ENCODE measurements around the gene MEN1. TPM values are rescaled to one million over a fixed set of nuclear protein-coding genes. Genes with fewer than 3 reads are reported as not detected.
A peak's percentile ranks its signal among the peaks of the same experiment; 100 is the strongest.

MEN1 gene
- total and polyA plus RNA-seq, 7 donors: 6.8 to 26.1 (median 9.4) TPM

DNA sequence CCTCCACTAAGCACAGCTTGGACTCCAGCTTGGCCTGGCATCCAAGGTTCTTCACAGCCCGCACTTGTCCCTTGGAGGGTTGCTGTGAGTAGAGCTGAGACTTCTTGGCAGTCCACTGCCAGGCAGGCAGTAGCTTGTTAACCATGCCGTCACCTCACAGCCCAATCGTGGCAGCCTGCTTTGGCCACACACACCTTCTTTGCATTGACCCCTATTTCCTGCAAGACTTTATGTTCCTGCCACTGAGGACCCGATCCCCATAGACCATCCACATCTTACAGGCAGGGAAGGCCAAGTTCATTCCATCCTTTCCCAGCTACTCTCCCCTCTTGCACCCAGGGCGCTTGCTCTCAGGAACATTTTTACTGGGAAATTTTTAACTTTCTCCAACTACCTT lies 48.1 kb downstream of the MEN1 start:
- intact Hi-C loops (cut with DNase I): no loop called here
- WGBS, 2 donors: 65 to 77% methylated on average over 5 of the region's 5 CpGs
- Histone ChIP-seq H3K36me3 (peaks cover 29 to 44% (median 39%) of the 10 kb centered on the region in 4 donors), H3K27ac (peak overlapping the region; percentile 79 to 88 (median 82)), H3K27me3 (no peaks in the 10 kb centered on the region), H3K9me3 (no peaks in the 10 kb centered on the region), H3K4me3 (no peak overlapping the region), H3K4me1 (peaks cover 0 to 81% (median 76%) of the 10 kb centered on the region in 4 donors)
- TF ChIP-seq POLR2A (IDR thresholded peaks at IDR 0.05) (no peak), POLR2AphosphoS5 (IDR thresholded peaks at IDR 0.05) (peak in 1 of 4 donors; percentile 26)
- peak; percentile 65 for DNase-seq

DNA sequence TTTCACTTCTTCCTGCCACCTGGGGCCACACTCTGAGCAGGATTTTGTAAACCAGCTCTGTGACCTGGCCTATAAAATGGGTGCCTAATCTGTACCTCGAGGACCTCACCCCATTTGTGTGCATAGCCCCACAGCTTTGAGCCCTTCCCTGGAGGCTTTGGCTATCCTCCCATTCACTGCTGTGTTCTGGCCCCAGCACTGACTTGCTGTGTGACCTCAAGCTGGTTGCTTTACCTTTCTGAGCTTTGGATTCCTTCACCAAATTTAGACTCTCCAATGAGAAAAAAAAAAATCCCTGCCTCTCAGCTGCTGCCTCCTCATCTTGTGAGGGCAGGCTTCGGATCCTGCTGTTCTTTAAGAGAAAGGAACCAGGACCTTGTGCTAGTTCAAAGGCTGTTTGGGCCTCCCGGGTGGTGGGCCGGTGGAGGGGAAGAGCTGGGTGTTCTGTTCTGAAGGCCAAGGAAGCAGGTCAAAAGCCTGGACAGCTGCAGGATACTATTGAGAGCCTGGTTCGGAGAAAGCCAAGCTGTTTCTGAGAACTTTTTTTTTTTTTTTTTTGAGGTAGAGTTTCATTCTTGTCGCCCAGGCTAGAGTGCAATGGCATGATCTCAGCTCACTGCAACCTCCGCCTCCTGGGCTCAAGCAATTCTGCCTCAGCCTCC lies 49.5 kb downstream of the MEN1 start:
- Histone ChIP-seq H3K4me3 (no peak overlapping the region), H3K27me3 (no peaks in the 10 kb centered on the region), H3K4me1 (peaks cover 0 to 78% (median 71%) of the 10 kb centered on the region in 4 donors), H3K36me3 (peaks cover 16 to 30% (median 25%) of the 10 kb centered on the region in 4 donors), H3K9me3 (no peaks in the 10 kb centered on the region), H3K27ac (peak overlapping the region; percentile 81 to 88 (median 84))
- intact Hi-C loops (cut with DNase I): no loop called here
- TF ChIP-seq, protein P1, sequence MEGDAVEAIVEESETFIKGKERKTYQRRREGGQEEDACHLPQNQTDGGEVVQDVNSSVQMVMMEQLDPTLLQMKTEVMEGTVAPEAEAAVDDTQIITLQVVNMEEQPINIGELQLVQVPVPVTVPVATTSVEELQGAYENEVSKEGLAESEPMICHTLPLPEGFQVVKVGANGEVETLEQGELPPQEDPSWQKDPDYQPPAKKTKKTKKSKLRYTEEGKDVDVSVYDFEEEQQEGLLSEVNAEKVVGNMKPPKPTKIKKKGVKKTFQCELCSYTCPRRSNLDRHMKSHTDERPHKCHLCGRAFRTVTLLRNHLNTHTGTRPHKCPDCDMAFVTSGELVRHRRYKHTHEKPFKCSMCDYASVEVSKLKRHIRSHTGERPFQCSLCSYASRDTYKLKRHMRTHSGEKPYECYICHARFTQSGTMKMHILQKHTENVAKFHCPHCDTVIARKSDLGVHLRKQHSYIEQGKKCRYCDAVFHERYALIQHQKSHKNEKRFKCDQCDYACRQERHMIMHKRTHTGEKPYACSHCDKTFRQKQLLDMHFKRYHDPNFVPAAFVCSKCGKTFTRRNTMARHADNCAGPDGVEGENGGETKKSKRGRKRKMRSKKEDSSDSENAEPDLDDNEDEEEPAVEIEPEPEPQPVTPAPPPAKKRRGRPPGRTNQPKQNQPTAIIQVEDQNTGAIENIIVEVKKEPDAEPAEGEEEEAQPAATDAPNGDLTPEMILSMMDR (IDR thresholded peaks at IDR 0.05): no peak
- TF ChIP-seq POLR2AphosphoS5 (IDR thresholded peaks at IDR 0.05) (peak in 2 of 4 donors; percentile 40 to 42), EP300 (IDR thresholded peaks at IDR 0.05) (no peak), POLR2A (IDR thresholded peaks at IDR 0.05) (no peak)
- DNase-seq: peak; percentile 66
- WGBS, 2 donors: 64 to 66% methylated on average over 7 of the region's 7 CpGs

DNA sequence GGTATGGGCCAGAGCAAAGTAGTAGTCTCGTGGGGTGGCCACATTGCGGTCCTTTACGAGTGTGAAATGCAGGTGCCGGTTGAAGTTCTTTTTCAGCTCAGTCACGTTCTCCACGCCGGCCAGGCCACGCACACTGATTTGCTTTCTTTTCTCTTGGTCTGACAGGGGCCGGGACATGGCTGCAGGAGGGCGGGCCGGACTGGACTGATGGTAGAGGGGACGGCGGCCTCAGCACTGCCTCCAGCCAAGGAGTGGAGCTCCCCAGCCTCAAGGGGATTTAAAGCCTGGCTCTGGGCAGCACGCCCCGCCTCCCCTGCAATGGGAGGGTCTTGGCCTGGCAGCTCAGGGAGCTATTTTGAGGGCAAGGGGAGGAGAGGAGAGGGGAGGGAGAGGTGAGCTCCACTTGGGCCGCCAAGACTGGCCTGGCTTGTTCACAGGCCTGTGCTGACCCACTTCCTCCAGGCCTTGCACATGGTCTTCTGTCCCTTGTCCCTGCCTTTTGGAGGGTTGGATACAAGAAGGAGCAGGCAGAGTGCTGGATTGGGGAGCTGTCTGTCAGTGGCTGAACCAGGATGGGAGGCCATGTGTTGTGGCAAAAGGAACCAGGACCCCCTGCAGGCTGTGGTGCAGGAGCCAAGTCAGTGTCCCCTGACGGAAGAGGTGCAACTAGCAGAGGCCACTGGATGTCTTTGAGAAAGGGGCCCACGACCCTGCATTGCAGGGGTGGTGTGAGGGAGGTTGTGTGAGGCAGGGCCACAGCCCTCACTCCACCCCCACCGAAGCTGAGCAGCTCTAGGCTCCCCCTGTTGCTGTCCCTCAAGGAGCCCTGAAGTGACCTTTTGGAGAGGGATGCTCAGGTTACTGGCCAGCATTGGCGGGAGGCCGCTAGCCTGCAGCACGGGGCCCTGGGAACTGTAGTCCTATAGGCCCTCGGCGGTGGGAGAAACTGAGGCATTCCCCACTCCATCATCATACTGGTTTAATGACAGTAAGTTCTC lies 50.3 kb downstream of the MEN1 start, which contains the start of gene PYGM:
Gene PYGM, minus strand, starts transcription at position 253 of the 998 bp plus-strand sequence. Its CDS starts 76 bp downstream, at position 177.
- TF ChIP-seq EP300 (IDR thresholded peaks at IDR 0.05) (no peak), POLR2A (IDR thresholded peaks at IDR 0.05) (peak; percentile 37 to 44), POLR2AphosphoS5 (IDR thresholded peaks at IDR 0.05) (peak; percentile 37 to 88 (median 74))
- TF ChIP-seq, protein P1 (IDR thresholded peaks at IDR 0.05): no peak
- Histone ChIP-seq H3K9me3 (no peaks in the 10 kb centered on the region), H3K27me3 (no peaks in the 10 kb centered on the region), H3K27ac (peak within 1 kb of the TSS; percentile 81 to 88 (median 84)), H3K36me3 (peaks cover 8 to 21% (median 16%) of the 10 kb centered on the region in 4 donors), H3K4me3 (peak within 1 kb of the TSS; percentile 0 to 49 (median 41)), H3K4me1 (peaks cover 0 to 70% (median 69%) of the 10 kb centered on the region in 4 donors)
- DNase-seq: peak; percentile 93
- intact Hi-C loops (cut with DNase I): no loop called here
- 71 to 74% methylated on average over 24 of the region's 24 CpGs for WGBS, 2 donors

DNA sequence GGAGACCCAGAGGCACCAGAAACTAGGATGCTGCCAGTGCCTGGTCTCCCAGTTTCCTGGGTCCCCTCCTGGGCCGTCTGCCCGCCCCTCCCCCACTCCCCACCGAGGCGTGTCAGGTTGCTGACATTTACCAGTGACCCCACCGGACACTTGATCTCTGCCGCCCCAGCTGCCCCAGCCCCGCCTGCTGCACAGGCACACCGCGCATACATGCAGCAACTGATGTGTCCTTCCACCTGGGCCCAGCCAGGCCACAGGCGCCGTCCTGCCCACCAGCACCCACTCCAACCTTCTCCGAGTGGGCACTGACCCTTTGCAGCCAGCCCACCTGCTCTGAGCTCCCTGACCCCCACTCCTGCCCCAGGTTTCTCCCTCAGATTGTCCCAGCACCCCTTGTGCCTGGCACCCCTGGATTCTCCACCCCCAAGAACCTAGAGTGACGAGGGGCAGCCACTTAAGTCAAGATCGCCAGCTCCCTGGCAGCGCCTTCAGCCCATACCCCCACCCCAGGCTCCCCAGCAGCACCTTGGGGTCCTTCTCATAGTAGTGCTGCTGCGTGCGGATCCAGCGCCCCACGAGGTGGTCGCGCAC lies 51.1 kb downstream of the MEN1 start:
- Histone ChIP-seq H3K27ac (peak overlapping the region; percentile 81 to 88 (median 84)), H3K4me1 (peaks cover 0 to 62% (median 61%) of the 10 kb centered on the region in 4 donors), H3K36me3 (peaks cover 0 to 21% (median 12%) of the 10 kb centered on the region in 4 donors), H3K4me3 (peak overlapping the region; percentile 0 to 49 (median 41)), H3K27me3 (no peaks in the 10 kb centered on the region), H3K9me3 (no peaks in the 10 kb centered on the region)
- no peak for TF ChIP-seq POLR2AphosphoS5 (IDR thresholded peaks at IDR 0.05)
- no peak for TF ChIP-seq EP300 (IDR thresholded peaks at IDR 0.05)
- TF ChIP-seq POLR2A (IDR thresholded peaks at IDR 0.05): no peak
- TF ChIP-seq, protein P1 (IDR thresholded peaks at IDR 0.05): no peak
- WGBS, 2 donors: 76 to 78% methylated on average over 21 of the region's 21 CpGs
- peak; percentile 75 for DNase-seq
- intact Hi-C loops (cut with DNase I): no loop called here
